ENCODE data around the gene IFT81.

DNA sequence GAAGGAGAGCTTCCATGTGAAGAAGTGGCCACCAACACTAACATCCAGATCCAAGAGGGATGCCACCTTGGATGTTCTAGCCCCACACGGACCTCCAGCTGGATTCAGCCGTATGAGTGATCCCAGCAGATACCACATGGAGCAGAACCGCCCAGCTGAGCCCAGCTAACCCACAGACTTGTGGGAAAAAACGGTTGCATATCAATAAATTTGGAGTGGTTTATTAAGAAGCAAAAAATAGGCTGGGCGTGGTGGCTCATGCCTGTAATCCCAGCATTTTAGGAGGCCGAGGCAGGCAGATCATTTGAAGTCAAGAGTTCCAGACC, 11.9 kb upstream of the IFT81 start:
- TF ChIP-seq CTCF (tag by site-specific recombination; IDR thresholded peaks at IDR 0.05) (no peak), ZNF423 (tag by site-specific recombination; IDR thresholded peaks at IDR 0.05) (no peak), ZNF707 (tag by site-specific recombination; IDR thresholded peaks at IDR 0.05) (no peak), ZNF48 (tag by site-specific recombination; IDR thresholded peaks at IDR 0.05) (no peak)
- TF ChIP-seq, protein P1, sequence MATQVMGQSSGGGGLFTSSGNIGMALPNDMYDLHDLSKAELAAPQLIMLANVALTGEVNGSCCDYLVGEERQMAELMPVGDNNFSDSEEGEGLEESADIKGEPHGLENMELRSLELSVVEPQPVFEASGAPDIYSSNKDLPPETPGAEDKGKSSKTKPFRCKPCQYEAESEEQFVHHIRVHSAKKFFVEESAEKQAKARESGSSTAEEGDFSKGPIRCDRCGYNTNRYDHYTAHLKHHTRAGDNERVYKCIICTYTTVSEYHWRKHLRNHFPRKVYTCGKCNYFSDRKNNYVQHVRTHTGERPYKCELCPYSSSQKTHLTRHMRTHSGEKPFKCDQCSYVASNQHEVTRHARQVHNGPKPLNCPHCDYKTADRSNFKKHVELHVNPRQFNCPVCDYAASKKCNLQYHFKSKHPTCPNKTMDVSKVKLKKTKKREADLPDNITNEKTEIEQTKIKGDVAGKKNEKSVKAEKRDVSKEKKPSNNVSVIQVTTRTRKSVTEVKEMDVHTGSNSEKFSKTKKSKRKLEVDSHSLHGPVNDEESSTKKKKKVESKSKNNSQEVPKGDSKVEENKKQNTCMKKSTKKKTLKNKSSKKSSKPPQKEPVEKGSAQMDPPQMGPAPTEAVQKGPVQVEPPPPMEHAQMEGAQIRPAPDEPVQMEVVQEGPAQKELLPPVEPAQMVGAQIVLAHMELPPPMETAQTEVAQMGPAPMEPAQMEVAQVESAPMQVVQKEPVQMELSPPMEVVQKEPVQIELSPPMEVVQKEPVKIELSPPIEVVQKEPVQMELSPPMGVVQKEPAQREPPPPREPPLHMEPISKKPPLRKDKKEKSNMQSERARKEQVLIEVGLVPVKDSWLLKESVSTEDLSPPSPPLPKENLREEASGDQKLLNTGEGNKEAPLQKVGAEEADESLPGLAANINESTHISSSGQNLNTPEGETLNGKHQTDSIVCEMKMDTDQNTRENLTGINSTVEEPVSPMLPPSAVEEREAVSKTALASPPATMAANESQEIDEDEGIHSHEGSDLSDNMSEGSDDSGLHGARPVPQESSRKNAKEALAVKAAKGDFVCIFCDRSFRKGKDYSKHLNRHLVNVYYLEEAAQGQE (tag by site-specific recombination; IDR thresholded peaks at IDR 0.05): no peak
- TF ChIP-seq, protein P2, sequence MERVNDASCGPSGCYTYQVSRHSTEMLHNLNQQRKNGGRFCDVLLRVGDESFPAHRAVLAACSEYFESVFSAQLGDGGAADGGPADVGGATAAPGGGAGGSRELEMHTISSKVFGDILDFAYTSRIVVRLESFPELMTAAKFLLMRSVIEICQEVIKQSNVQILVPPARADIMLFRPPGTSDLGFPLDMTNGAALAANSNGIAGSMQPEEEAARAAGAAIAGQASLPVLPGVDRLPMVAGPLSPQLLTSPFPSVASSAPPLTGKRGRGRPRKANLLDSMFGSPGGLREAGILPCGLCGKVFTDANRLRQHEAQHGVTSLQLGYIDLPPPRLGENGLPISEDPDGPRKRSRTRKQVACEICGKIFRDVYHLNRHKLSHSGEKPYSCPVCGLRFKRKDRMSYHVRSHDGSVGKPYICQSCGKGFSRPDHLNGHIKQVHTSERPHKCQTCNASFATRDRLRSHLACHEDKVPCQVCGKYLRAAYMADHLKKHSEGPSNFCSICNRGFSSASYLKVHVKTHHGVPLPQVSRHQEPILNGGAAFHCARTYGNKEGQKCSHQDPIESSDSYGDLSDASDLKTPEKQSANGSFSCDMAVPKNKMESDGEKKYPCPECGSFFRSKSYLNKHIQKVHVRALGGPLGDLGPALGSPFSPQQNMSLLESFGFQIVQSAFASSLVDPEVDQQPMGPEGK (tag by site-specific recombination; IDR thresholded peaks at IDR 0.05): no peak
- TF ChIP-seq, protein P3, sequence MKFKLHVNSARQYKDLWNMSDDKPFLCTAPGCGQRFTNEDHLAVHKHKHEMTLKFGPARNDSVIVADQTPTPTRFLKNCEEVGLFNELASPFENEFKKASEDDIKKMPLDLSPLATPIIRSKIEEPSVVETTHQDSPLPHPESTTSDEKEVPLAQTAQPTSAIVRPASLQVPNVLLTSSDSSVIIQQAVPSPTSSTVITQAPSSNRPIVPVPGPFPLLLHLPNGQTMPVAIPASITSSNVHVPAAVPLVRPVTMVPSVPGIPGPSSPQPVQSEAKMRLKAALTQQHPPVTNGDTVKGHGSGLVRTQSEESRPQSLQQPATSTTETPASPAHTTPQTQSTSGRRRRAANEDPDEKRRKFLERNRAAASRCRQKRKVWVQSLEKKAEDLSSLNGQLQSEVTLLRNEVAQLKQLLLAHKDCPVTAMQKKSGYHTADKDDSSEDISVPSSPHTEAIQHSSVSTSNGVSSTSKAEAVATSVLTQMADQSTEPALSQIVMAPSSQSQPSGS (tag by site-specific recombination; IDR thresholded peaks at IDR 0.05; ENCODE audit: low read depth): no peak
- TF ChIP-seq, protein P4, sequence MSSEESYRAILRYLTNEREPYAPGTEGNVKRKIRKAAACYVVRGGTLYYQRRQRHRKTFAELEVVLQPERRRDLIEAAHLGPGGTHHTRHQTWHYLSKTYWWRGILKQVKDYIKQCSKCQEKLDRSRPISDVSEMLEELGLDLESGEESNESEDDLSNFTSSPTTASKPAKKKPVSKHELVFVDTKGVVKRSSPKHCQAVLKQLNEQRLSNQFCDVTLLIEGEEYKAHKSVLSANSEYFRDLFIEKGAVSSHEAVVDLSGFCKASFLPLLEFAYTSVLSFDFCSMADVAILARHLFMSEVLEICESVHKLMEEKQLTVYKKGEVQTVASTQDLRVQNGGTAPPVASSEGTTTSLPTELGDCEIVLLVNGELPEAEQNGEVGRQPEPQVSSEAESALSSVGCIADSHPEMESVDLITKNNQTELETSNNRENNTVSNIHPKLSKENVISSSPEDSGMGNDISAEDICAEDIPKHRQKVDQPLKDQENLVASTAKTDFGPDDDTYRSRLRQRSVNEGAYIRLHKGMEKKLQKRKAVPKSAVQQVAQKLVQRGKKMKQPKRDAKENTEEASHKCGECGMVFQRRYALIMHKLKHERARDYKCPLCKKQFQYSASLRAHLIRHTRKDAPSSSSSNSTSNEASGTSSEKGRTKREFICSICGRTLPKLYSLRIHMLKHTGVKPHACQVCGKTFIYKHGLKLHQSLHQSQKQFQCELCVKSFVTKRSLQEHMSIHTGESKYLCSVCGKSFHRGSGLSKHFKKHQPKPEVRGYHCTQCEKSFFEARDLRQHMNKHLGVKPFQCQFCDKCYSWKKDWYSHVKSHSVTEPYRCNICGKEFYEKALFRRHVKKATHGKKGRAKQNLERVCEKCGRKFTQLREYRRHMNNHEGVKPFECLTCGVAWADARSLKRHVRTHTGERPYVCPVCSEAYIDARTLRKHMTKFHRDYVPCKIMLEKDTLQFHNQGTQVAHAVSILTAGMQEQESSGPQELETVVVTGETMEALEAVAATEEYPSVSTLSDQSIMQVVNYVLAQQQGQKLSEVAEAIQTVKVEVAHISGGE (tag by site-specific recombination; conservative IDR thresholded peaks at IDR 0.05; ENCODE audit: low read depth): no peak
